ENCODE results near the gene SPHK1. TPM values are rescaled to one million over a fixed set of nuclear protein-coding genes. Genes with fewer than 3 reads are reported as not detected.

Gene SPHK1
- total and polyA plus RNA-seq, 7 experiments from 2014 or later: 0.43 to 14.1 (median 0.57) TPM

- peaks cover 0 to 2% (median 0%) of the 10 kb centered on the region in 11 donors for H3K9me3 Mint-ChIP-seq
- POLR2A ChIA-PET: no interaction called here
- no peak for DNase-seq
- intact Hi-C loops (cut with micrococcal nuclease): no loop called here
- H3K27me3 ChIP-seq (ENCODE audit: control insufficient read depth in 2 of 2, insufficient read depth in 2 of 2, low read length in 2 of 2): no peaks in the 10 kb centered on the region
- no peaks in the 10 kb centered on the region for H3K36me3 Mint-ChIP-seq
- no peaks in the 10 kb centered on the region for H3K9me3 ChIP-seq (ENCODE audit: control insufficient read depth in 2 of 3, low read length in 3 of 3)
- H3K27me3 Mint-ChIP-seq: peaks cover 0 to 2% (median 0%) of the 10 kb centered on the region in 5 donors
- no peaks in the 10 kb centered on the region for H3K36me3 ChIP-seq (ENCODE audit: control insufficient read depth in 2 of 3, insufficient read depth in 3 of 3, low read length in 3 of 3)
- H3K4me3 ChIP-seq (ENCODE audit: low read length): no peak overlapping the region
- no peak overlapping the region for H3K27ac ChIP-seq (ENCODE audit: low read depth, low read length)
- no peak for ATAC-seq
- no peak overlapping the region for H3K27ac Mint-ChIP-seq
- no peak overlapping the region for H3K4me3 Mint-ChIP-seq
- H3K4me1 Mint-ChIP-seq: peaks cover 0 to 5% (median 2%) of the 10 kb centered on the region in 7 donors
- CTCF ChIA-PET: interaction anchor here (1.4 kb wide), 1 partner anchor 22 kb away, joined by 4 read pairs; no protein-coding TSS in a partner anchor
- H3K4me1 ChIP-seq (ENCODE audit: control insufficient read depth in 2 of 2, insufficient read depth in 2 of 2, low read length in 2 of 2): no peaks in the 10 kb centered on the region
Observed at GRCh38 chr17:76376318-76377133, 7.9 kb upstream of the SPHK1 start.

GRCh38 chr17:76378548-76379274 lies 5.7 kb upstream of the SPHK1 start:
- H3K9me3 Mint-ChIP-seq: peaks cover 0 to 2% (median 0%) of the 10 kb centered on the region in 11 donors
- H3K27me3 Mint-ChIP-seq: peaks cover 0 to 2% (median 0%) of the 10 kb centered on the region in 5 donors
- no peak overlapping the region for H3K4me3 Mint-ChIP-seq
- intact Hi-C loops (cut with micrococcal nuclease): no loop called here
- Histone ChIP-seq H3K27me3 (ENCODE audit: control insufficient read depth in 2 of 2, insufficient read depth in 2 of 2, low read length in 2 of 2) (no peaks in the 10 kb centered on the region), H3K36me3 (ENCODE audit: control insufficient read depth in 2 of 3, insufficient read depth in 3 of 3, low read length in 3 of 3) (no peaks in the 10 kb centered on the region), H3K4me1 (ENCODE audit: control insufficient read depth in 2 of 2, insufficient read depth in 2 of 2, low read length in 2 of 2) (no peaks in the 10 kb centered on the region), H3K4me3 (ENCODE audit: low read length) (no peak overlapping the region), H3K9me3 (ENCODE audit: control insufficient read depth in 2 of 3, low read length in 3 of 3) (no peaks in the 10 kb centered on the region), H3K27ac (ENCODE audit: low read depth, low read length) (no peak overlapping the region)
- DNase-seq (no peak), ATAC-seq (no peak)
- no peaks in the 10 kb centered on the region for H3K36me3 Mint-ChIP-seq
- peaks cover 0 to 8% (median 8%) of the 10 kb centered on the region in 7 donors for H3K4me1 Mint-ChIP-seq
- CTCF ChIA-PET: interaction anchor here (1.0 kb wide), 1 partner anchor 19 kb away, joined by 4 read pairs; no protein-coding TSS in a partner anchor
- POLR2A ChIA-PET: no interaction called here
- no peak overlapping the region for H3K27ac Mint-ChIP-seq

DNA sequence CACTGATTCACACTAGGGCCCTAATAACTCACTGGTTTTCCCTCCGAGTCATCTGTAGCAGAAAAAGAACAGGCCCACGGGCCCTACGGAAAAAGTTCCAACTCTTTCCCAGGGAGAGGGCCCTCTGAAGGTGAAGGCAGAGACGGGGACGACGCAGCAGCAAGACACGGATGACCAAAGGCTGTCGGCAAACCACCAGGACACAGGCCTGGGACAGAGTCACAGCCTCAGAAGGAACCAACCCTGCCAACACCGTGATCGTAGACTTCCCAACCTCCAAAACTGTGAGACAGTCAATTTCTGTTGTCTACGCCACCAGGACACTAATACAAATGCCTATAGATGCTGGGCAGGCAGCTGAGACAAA lies 5.2 kb upstream of the SPHK1 start:
- no peaks in the 10 kb centered on the region for H3K36me3 Mint-ChIP-seq
- Histone ChIP-seq H3K36me3 (ENCODE audit: control insufficient read depth in 2 of 3, insufficient read depth in 3 of 3, low read length in 3 of 3) (no peaks in the 10 kb centered on the region), H3K4me1 (ENCODE audit: control insufficient read depth in 2 of 2, insufficient read depth in 2 of 2, low read length in 2 of 2) (no peaks in the 10 kb centered on the region), H3K27ac (ENCODE audit: low read depth, low read length) (no peak overlapping the region), H3K9me3 (ENCODE audit: control insufficient read depth in 2 of 3, low read length in 3 of 3) (no peaks in the 10 kb centered on the region), H3K27me3 (ENCODE audit: control insufficient read depth in 2 of 2, insufficient read depth in 2 of 2, low read length in 2 of 2) (no peaks in the 10 kb centered on the region), H3K4me3 (ENCODE audit: low read length) (no peak overlapping the region)
- ChIA-PET POLR2A (no interaction called here), CTCF (interaction anchor here (2.0 kb wide), 1 partner anchor 19 kb away, joined by 11 read pairs; no protein-coding TSS in a partner anchor)
- H3K9me3 Mint-ChIP-seq: peaks cover 0 to 2% (median 0%) of the 10 kb centered on the region in 11 donors
- H3K27me3 Mint-ChIP-seq: peaks cover 0 to 2% (median 0%) of the 10 kb centered on the region in 5 donors
- DNase-seq (no peak), ATAC-seq (no peak)
- intact Hi-C loops (cut with micrococcal nuclease): no loop called here
- H3K4me1 Mint-ChIP-seq: peaks cover 0 to 9% (median 8%) of the 10 kb centered on the region in 7 donors
- no peak overlapping the region for H3K27ac Mint-ChIP-seq
- peak overlapping the region in 2 of 10 donors; percentile 17 to 38 for H3K4me3 Mint-ChIP-seq

DNA sequence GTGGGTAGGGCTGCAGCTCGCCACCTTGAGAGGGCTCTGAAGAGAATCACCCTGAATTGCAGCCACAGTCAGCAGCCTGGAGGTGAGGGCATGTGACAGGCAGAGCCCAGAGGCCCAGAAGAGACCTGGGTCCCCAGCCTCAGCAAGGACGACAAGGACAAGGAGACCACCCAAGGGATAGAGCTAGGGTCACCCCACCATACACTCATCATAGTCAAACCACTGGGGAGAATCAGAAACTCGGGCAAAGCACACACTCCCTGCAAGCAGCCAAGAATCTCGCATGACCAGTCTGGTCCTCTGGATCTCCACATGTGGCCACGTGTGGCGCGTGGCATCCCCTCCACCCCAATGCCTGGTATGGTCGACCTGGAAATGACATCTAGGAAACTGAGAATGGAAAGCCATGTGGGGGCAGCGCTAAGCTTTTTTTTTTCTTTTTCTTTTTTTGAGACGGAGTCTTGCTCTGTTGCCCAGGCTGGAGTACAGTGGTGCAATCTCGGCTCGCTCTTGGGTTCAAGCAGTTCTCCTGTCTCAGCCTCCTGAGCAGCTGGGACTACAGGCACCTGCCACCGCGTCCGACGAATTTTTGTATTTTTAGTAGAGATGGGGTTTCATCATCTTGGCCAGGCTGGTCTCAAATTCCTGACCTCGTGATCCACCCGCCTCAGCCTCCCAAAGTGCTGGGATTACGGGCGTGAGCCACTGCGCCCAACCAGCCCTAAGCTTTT lies 4.6 kb upstream of the SPHK1 start:
- Mint-ChIP-seq H3K4me1 (peaks cover 0 to 9% (median 8%) of the 10 kb centered on the region in 7 donors), H3K9me3 (peaks cover 0 to 2% (median 0%) of the 10 kb centered on the region in 11 donors), H3K36me3 (no peaks in the 10 kb centered on the region), H3K27me3 (peaks cover 0 to 2% (median 0%) of the 10 kb centered on the region in 5 donors), H3K4me3 (peak overlapping the region in 2 of 10 donors; percentile 17 to 38), H3K27ac (no peak overlapping the region)
- peaks cover 0 to 2% of the 10 kb centered on the region in 2 donors for H3K4me1 ChIP-seq (ENCODE audit: control insufficient read depth in 2 of 2, insufficient read depth in 2 of 2, low read length in 2 of 2)
- ATAC-seq: no peak
- intact Hi-C loops (cut with micrococcal nuclease): no loop called here
- no peaks in the 10 kb centered on the region for H3K9me3 ChIP-seq (ENCODE audit: control insufficient read depth in 2 of 3, low read length in 3 of 3)
- H3K4me3 ChIP-seq (ENCODE audit: low read length): no peak overlapping the region
- ChIA-PET CTCF (interaction anchor here (2.0 kb wide), 1 partner anchor 18 kb away, joined by 11 read pairs; no protein-coding TSS in a partner anchor), POLR2A (no interaction called here)
- no peaks in the 10 kb centered on the region for H3K36me3 ChIP-seq (ENCODE audit: control insufficient read depth in 2 of 3, insufficient read depth in 3 of 3, low read length in 3 of 3)
- no peak for DNase-seq
- no peak overlapping the region for H3K27ac ChIP-seq (ENCODE audit: low read depth, low read length)
- H3K27me3 ChIP-seq (ENCODE audit: control insufficient read depth in 2 of 2, insufficient read depth in 2 of 2, low read length in 2 of 2): no peaks in the 10 kb centered on the region

GRCh38 chr17:76381633-76382350 lies 2.6 kb upstream of the SPHK1 start:
- H3K27ac Mint-ChIP-seq: no peak overlapping the region
- H3K27me3 Mint-ChIP-seq: peaks cover 0 to 2% (median 0%) of the 10 kb centered on the region in 5 donors
- H3K4me3 ChIP-seq (ENCODE audit: low read length): no peak overlapping the region
- H3K4me1 Mint-ChIP-seq: peaks cover 5 to 17% (median 11%) of the 10 kb centered on the region in 7 donors
- CTCF ChIA-PET: interaction anchor here (0.9 to 2.0 kb wide), 2 partner anchors 16 to 77 kb away, joined by 4 to 11 read pairs; no protein-coding TSS in a partner anchor
- peak overlapping the region in 5 of 10 donors; percentile 8 to 93 (median 53) for H3K4me3 Mint-ChIP-seq
- H3K36me3 Mint-ChIP-seq: no peaks in the 10 kb centered on the region
- H3K27ac ChIP-seq (ENCODE audit: low read depth, low read length): no peak overlapping the region
- POLR2A ChIA-PET: interaction anchor here (1.0 kb wide), 1 partner anchor 28 kb away, joined by 3 read pairs; the partner anchor contains the start of gene PRPSAP1
- no peaks in the 10 kb centered on the region for H3K9me3 ChIP-seq (ENCODE audit: control insufficient read depth in 2 of 3, low read length in 3 of 3)
- no peaks in the 10 kb centered on the region for H3K36me3 ChIP-seq (ENCODE audit: control insufficient read depth in 2 of 3, insufficient read depth in 3 of 3, low read length in 3 of 3)
- no peak for DNase-seq
- no peaks in the 10 kb centered on the region for H3K27me3 ChIP-seq (ENCODE audit: control insufficient read depth in 2 of 2, insufficient read depth in 2 of 2, low read length in 2 of 2)
- H3K4me1 ChIP-seq (ENCODE audit: control insufficient read depth in 2 of 2, insufficient read depth in 2 of 2, low read length in 2 of 2): peaks cover 0 to 15% of the 10 kb centered on the region in 2 donors
- intact Hi-C loops (cut with micrococcal nuclease): no loop called here
- ATAC-seq: no peak
- peaks cover 0 to 2% (median 0%) of the 10 kb centered on the region in 11 donors for H3K9me3 Mint-ChIP-seq
